ENCODE results near the gene KCNAB1.

The KCNAB1 gene

GRCh38 chr3:156469456-156469855, 349.1 kb downstream of the KCNAB1 start:
- no peak for DNase-seq

- no peak for DNase-seq
These were observed 351.1 kb downstream of the KCNAB1 start for GRCh38 chr3:156471431-156471830.

- DNase-seq: no peak
These were observed 351.8 kb downstream of the KCNAB1 start for GRCh38 chr3:156472150-156472549.

GRCh38 chr3:156472684-156473083, 352.3 kb downstream of the KCNAB1 start:
- DNase-seq: no peak

- DNase-seq: no peak
These were observed 353.0 kb downstream of the KCNAB1 start for GRCh38 chr3:156473341-156473740.

GRCh38 chr3:156474560-156475389, 354.4 kb downstream of the KCNAB1 start:
- no peak for DNase-seq

GRCh38 chr3:156477323-156477722, 356.9 kb downstream of the KCNAB1 start:
- DNase-seq: no peak

GRCh38 chr3:156478891-156479290, 358.5 kb downstream of the KCNAB1 start:
- no peak for DNase-seq

- no peak for DNase-seq
These were observed 359.2 kb downstream of the KCNAB1 start for GRCh38 chr3:156479604-156480003.

- DNase-seq: no peak
These were observed 360.6 kb downstream of the KCNAB1 start for GRCh38 chr3:156480949-156481348.

GRCh38 chr3:156483002-156483401, 362.6 kb downstream of the KCNAB1 start:
- DNase-seq: no peak

GRCh38 chr3:156483426-156483825, 363.0 kb downstream of the KCNAB1 start:
- no peak for DNase-seq

GRCh38 chr3:156483961-156484787, 363.8 kb downstream of the KCNAB1 start:
- DNase-seq: no peak

GRCh38 chr3:156488767-156489166, 368.4 kb downstream of the KCNAB1 start:
- DNase-seq: no peak

GRCh38 chr3:156489462-156489911, 369.1 kb downstream of the KCNAB1 start:
- DNase-seq: no peak

- no peak for DNase-seq
These were observed 370.8 kb downstream of the KCNAB1 start for GRCh38 chr3:156491192-156491591.

- no peak for DNase-seq
These were observed 372.5 kb downstream of the KCNAB1 start for GRCh38 chr3:156492801-156493261.

- no peak for DNase-seq
These were observed 373.5 kb downstream of the KCNAB1 start for GRCh38 chr3:156493887-156494286.

- DNase-seq: no peak
These were observed 375.4 kb downstream of the KCNAB1 start for GRCh38 chr3:156495816-156496215.

GRCh38 chr3:156497326-156497725, 376.9 kb downstream of the KCNAB1 start:
- DNase-seq: no peak

- no peak for DNase-seq
These were observed 377.9 kb downstream of the KCNAB1 start for GRCh38 chr3:156498307-156498706.

- no peak for DNase-seq
These were observed 386.9 kb downstream of the KCNAB1 start for GRCh38 chr3:156507285-156507684.
